Measurements from ENCODE around the gene DCXR. TPM values are rescaled to one million over a fixed set of nuclear protein-coding genes. Genes with fewer than 3 reads are reported as not detected.

Gene DCXR
- total and polyA plus RNA-seq, 2 of the 13 experiments (the other 11 are each of a cell fraction or from before 2014, with no cell fraction given), result 287 to 311 TPM

GRCh38 chr17:82000803-82001570 is 36.5 kb downstream of the DCXR start (continued):
- TF ChIP-seq HMGXB3 (CRISPR knock-in tag; IDR thresholded peaks at IDR 0.05; ENCODE audit: borderline replicate concordance) (peak; percentile 37; the same call in 1 of the 2 replicates), CEBPG (CRISPR knock-in tag; IDR thresholded peaks at IDR 0.05) (peak; percentile 60), FOXO1 (CRISPR knock-in tag; IDR thresholded peaks at IDR 0.05) (peak; percentile 90), ZNF883 (CRISPR knock-in tag; IDR thresholded peaks at IDR 0.05; ENCODE audit: not compliant biosample characterization) (peak; percentile 29), PATZ1 (CRISPR knock-in tag; IDR thresholded peaks at IDR 0.05) (peak; percentile 99), ELF3 (CRISPR knock-in tag; IDR thresholded peaks at IDR 0.05) (peak; percentile 74), ZNF451 (CRISPR knock-in tag; IDR thresholded peaks at IDR 0.05) (no peak; the same call in 1 of the 2 replicates), GATAD1 (CRISPR knock-in tag; IDR thresholded peaks at IDR 0.05) (peak; percentile 61; the same call in 1 of the 2 replicates), FOXA3 (CRISPR knock-in tag; IDR thresholded peaks at IDR 0.05) (peak; percentile 89), ISL2 (CRISPR knock-in tag; IDR thresholded peaks at IDR 0.05) (peak; percentile 94; the same call in 1 of the 2 replicates), GPN1 (CRISPR knock-in tag; IDR thresholded peaks at IDR 0.05; ENCODE audit: borderline replicate concordance) (0 out of 2 replicates have a peak, but pooled peaks have one; percentile 47), ZNF350 (CRISPR knock-in tag; IDR thresholded peaks at IDR 0.05; ENCODE audit: borderline replicate concordance, low read depth) (peak; percentile 76), CCAR2 (optimal IDR thresholded peaks at IDR 0.05; ENCODE audit: low read depth, low read length) (peak; percentile 31), MXD1 (CRISPR knock-in tag; IDR thresholded peaks at IDR 0.05) (peak; percentile 86), GPBP1L1 (CRISPR knock-in tag; IDR thresholded peaks at IDR 0.05) (no peak), RBM39 (IDR thresholded peaks at IDR 0.05; ENCODE audit: low read depth, low read length, poor library complexity, severe bottlenecking) (peak; percentile 85), ZNF740 (CRISPR knock-in tag; IDR thresholded peaks at IDR 0.05) (peak; percentile 97), SSRP1 (CRISPR knock-in tag; IDR thresholded peaks at IDR 0.05) (peak; percentile 76), ZBTB37 (CRISPR knock-in tag; IDR thresholded peaks at IDR 0.05) (peak; percentile 66)
